Tongue (tissue), 2 donors: Measurements from ENCODE around the gene AFF1. TPM values are rescaled to one million over a fixed set of nuclear protein-coding genes. Genes with fewer than 3 reads are reported as not detected.
"Not testable (repeated sequence)": the region's sequence is repeated elsewhere in the genome, so short reads cannot be mapped to it uniquely, and the experiment has no call there.

ENCODE experiments used
- DNase-seq: peaks from one replicate; pipeline ENCODE4 v3.0.0-alpha.2; 2015
- total RNA-seq: library from RNA; depleted of rRNA; stranded (reverse); fragments of >200 nt; gene quantifications from one replicate; pipeline ENCODE4 v1.2.3, GENCODE V29; 2014

AFF1 gene
- total RNA-seq, 1 donor from 2014 or later: 41.1 TPM

DNA sequence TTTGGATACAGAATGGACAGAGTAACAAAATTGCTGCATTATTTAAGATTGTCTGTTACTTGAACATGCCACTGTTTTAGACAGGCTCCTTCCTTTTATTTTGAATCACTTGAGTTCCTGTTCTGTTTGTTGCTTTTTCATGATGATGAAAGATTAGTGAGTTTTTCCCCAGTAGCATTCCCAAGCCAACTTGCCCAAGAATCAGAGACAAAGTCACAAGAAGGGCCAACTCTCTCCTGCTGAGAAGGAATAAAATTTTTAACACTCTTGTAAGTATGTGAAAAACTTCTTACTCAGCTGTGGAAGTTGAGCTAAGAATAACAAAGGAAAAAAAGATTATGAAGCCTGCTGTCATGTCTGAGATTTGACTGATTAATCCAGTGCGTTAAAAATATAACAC is 181.4 kb downstream of the AFF1 start:
- no peak for DNase-seq

DNA sequence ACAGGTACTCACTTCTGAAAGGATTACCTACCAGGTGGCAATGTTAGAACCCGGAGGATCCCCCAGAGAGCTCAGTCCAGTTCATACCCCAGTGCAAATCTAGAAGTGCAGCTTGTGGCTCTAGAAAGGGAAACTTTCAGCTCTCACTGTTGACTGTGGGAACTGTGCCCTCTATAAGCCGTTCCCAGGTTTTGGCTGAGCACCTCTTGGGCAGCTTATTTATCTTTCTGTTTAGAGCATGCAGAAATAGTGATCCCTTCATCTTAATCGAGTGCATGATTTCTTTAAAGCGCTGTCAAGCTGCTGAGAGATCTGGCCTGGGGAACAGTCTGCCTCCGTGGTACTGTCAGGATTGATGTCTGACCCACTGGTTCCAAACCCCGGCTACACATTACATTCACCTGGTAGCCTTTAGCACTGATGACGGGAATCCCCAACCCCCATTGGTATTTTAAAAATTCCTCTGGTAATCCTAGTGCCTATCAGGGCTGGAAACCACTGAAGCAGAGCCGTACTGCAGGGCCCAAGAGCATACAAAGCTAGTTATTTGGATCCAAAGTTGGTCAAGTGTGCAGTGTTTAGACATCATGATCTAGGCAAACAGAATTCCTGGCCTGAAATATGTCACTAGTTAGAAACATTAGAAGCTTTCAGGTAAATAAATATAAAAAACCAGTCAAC is 182.4 kb downstream of the AFF1 start:
- no peak for DNase-seq

DNA sequence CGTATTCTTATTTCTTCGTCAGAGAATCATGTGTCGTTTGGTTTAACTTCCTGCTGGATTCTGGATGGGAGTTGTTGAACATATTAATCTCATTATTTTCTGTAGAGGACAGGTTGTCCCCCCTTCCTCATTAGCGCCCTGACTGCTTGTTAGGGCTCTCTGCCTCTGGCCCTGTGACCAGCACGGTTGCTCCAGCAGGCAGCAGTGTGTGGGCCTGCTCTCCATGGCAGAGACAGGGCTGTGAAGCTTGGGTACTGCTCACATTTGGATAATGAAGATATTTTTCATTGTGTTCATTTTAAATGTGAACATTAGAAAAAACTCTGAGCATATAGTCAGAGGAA is 182.9 kb downstream of the AFF1 start:
- DNase-seq: no peak

DNA sequence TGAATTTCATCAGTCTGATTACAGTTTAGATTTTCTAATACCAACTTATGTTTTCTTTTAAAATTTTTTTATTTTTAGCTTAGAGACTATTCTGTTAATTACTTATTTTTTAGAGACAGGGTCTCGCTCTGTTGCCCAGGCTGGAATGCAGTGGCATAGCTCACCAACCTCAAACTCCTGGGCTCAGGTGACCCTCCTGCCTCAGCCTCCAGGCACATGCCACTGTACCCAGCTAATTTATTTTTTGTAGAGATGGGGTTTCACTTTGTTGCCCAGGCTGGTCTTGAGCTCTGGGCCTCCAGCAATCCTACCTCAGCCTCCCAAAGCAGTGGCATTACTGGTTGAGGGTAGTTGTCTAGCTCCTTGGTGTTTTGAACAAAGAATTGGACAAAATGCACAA is 183.6 kb downstream of the AFF1 start:
- no peak for DNase-seq

DNA sequence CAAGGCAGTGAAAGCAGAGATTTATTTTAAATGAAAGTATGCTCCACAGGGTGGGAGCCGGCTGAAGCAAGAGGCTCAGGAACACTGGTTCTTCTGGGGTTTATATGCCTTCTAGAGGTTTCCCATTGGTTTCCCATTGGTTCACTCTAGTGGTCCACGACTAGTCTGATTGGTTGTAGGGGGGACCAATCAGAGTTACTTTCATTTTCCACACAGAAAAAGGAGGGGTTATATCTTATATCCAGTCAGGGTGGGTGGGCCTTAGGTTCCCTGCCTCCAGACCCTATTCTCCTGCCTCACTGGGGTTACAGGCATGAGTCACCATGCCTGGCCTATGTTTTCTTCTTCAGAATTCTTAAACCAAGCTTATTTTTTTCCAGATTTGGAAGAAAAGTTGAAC is 184.0 kb downstream of the AFF1 start:
- DNase-seq: no peak

DNA sequence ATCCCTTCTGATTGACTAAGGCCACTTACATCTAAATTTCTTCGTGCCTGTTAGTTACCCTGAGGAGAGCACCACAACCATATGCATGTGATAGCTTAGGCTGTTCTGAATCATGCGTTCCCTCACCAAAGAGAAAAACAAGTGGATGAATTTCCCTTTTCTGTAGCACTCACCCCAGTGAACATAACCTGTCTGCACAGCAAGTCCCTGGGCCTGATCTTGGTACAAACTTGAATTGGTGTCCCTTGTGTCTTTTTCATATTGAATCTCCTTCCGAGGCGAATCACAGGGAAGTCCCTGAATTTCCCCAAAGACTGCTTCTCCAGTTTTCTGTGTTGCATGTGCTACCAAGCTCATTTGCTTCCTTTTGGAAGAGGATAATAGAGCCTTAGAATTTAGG is 185.2 kb downstream of the AFF1 start:
- no peak for DNase-seq

DNA sequence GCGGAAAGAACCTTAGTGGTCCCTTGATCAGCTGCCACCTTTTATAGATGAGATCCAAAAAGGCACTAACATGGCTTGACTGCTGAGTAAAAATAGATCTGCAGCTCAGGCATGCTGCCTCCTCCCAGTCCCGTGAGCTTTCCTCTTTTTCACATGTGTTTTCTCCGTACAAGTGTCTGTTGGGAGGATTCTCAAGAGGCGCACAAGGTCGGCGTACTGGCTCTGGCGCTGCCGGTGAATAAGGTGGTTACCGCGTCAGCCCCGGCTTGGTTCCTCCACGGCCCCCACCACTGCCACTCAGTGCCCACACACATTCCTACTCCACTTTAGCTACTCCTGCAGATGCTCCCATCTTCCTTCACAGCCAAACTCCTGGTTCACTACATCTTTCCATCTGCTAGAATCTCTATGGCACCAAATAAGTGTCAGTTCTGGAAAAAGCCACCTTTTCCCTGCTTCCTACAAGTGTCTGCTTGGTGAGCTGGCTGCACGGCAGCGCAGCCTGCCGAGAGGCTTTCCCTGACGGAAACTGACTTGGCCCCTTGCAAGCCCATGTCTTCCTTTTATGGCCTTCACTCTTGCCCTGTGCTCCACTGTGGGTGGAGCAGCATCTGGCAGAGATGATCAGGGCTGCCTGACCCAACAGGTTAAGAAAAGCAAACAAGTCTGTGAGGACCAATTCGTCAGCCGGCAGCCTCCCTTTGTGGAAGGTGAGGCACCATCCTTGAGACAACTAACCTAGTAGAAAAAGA is 185.8 kb downstream of the AFF1 start:
- DNase-seq: no peak

DNA sequence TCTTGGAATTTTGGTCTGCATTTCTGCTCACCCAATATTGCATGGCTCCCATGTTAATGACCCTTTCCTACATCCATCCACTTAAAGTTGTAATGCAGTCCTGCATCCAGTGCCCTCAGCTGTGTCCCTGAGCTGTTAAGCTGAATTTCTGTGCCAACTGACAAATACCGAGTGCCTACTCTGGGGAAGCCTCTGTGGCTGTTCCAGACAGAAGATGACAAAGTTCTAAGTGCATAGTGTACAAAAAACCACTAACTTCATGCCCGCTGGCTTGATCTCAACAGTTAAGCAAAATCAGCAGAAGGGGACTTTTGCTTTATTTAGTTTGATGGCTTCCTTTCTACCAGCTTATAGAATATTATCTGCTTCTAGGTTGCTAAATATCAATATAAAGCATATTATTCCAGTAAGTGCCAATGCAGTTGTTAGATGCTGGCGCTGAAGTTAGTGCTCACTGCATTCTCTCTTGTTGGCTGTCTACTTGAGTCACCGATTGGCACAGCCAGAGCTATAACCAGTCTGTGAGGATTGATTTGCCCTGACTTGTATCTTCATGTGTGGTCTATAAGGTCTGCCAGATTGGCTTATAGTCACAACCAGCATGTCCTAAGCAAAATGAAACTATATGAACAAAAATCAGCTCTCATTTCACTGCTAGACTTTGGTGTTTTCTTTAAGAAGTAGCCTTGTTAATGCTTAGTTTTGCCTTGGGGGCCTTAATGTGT is 186.7 kb downstream of the AFF1 start:
- DNase-seq: peak; percentile 53

DNA sequence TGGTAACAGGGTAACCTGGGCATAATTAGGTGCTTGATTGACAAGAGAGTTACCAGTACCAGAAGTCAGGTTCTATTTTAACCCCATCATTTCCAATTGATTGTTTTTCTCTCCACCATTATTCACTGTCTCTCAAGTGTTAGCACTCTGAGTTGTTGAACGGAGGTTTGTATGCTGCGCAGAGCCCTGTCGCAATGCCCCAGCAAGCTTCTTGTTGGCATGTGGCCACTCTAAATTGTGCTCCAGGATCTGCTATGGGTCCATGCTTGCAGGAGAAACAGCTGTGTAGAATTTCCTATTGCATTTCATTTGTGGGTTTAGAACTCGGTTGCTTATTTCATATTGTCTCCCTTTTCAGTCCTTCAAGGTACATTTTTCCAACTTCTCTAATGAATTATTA is 187.4 kb downstream of the AFF1 start:
- no peak for DNase-seq

DNA sequence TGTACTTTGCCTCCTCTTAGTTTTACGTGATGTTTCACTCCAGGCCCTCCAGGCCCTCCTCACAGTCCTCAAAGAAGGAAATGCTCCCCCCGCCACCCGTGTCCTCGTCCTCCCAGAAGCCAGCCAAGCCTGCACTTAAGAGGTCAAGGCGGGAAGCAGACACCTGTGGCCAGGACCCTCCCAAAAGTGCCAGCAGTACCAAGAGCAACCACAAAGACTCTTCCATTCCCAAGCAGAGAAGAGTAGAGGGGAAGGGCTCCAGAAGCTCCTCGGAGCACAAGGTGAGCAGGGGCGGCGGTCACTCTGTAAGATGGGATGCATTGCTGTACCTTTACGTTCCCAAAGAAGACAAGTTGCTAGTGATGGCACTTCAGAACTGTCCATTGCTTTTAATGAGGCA is 191.2 kb downstream of the AFF1 start:
- DNase-seq: no peak

DNA sequence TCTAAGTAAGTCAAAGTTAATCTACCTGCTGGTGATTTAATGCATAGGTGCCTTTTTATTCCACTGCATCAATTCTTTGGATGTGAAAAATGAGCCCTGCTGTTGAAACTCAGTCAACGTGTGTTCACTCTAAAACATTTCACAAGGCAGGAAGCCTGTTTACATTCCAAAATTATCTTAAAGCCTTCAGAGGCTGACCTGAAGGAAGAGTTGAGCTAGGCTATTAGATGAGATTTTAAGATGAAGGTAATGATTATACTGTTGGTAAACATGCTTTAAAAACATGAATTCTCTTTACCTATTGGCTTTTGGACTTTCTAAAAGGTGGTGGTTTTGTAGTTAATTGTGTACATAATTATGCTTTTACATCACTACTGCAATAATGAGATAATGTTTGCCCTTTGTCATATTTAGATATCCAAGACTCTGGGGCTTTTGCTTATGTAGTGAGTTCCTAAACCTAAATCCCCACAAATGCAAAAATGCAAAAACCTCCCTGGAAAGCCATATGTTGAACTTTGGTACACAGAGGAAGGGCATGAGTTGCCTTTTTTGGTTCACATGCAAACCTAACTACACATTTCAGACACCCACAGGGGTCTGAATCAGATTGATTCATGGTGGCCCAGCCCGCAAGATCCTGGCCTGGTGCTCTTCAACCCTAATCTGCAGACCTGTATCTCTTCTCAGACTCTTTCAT is 193.3 kb downstream of the AFF1 start:
- no peak for DNase-seq

DNA sequence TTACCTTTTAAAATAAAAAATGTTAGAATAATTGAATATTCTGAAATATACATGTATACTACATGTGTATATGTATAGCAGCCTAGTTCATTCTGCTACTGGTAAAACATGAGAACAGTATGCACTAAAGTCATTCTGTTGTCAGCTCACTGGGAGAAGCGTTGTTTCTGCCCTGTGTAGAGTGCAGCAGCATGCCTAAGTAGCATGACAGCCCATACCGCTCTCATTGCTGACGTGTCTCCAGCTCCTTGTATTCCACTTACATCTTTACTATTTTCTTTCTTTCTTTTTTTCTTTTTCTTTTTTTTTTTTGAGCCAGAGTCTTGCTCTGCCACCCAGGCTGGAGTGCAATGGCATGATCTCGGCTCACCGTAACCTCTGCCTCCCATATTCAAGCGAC is 194.9 kb downstream of the AFF1 start:
- DNase-seq: no peak

DNA sequence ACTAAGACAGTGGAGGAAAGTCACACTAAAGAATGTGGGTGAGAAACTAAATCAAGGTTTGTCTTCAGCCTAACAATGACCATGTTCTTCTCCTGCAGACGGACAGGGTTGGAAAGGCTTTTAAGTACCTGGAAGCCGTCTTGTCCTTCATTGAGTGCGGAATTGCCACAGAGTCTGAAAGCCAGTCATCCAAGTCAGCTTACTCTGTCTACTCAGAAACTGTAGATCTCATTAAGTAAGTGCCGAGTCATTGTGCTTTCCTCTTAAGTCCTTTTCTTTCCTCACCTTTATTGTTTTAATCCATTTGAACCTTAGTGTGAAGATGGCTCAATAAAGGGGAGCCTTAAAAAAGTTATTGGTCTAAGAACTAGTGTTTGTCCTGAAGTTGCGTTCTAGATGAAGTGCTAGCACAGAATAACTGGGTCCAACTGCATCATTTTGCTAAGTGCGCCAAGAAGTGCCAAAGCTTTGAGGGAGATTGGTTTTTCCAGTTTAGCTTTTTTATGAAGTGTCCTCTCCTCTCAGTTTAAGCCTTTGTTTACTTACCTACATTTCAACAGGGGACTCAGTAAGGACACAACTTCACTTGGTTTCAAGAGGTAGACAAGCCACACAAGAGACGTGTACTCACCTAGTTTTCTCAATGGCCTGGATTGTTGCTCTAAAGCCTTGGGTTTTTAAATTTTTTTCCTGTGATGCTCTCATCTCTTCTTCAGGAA is 196.3 kb downstream of the AFF1 start:
- DNase-seq: no peak

DNA sequence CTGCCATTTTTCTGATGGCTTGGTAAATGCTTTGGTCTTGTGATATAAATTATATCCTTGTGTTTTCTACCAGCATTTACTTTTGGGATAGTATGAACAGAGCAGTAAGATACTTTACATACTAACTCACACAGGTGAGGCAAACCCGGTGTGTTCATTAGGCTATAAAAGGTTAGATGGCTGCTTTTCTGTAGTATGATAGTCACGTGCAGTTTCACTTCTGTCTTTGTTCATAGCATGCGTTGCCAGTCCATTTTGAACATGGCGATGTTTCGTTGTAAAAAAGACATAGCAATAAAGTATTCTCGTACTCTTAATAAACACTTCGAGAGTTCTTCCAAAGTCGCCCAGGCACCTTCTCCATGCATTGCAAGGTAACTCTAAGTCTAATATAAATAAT is 197.2 kb downstream of the AFF1 start:
- DNase-seq: no peak

DNA sequence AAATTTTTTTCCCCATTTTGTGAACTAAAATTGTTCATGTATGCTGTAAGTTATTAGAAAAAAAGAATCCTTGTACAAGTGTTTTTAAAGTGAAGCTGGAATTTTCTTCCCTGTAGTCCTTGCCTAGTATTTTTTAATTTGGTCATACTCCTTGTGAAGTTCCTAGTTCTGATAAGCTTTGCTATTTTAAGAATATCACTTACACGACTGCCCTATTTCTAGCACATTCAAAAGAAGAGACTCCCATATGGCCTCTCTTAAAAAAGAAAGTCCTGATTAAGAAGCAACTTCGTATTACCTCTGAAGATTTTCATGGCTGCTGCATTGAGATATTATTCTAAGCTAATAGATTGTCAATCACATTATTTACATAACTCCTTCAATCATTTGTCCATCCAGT is 198.4 kb downstream of the AFF1 start:
- DNase-seq: no peak

DNA sequence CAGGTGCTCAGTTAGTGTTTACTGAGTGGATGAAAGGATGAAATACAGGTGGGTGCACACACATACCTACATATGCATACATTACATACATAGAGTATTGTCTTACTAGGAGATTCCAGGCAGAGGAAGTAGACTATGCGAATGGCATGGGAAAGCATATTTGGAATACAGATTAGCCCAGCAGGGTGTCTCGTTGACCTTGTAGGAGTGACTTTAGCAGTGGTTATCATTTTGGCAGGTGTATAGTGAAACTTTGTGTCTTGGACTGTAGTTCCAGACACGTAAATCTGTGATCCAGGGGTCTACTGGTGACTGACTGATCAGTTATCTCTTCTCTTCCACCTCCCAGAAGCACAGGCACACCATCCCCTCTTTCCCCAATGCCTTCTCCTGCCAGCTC is 199.3 kb downstream of the AFF1 start:
- no peak for DNase-seq

DNA sequence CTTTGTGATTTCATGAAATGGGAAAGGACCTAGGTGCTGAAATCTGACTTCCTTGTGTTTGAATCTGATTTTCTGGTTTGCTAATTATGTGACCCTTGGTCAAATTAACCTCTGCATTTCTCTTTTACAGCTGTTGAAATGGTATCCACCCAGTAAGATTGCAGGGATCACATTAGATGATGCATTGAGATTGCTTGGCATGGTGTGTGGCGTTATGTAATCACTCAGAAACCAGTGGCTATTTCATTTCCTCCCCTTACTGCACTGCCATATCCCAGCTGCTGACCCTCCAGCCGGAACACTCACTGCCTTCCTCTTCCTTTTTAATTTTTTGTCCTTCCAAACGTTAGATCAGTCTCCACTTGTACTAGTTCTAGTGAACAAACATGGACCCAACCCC is 206.6 kb downstream of the AFF1 start:
- DNase-seq: no peak

DNA sequence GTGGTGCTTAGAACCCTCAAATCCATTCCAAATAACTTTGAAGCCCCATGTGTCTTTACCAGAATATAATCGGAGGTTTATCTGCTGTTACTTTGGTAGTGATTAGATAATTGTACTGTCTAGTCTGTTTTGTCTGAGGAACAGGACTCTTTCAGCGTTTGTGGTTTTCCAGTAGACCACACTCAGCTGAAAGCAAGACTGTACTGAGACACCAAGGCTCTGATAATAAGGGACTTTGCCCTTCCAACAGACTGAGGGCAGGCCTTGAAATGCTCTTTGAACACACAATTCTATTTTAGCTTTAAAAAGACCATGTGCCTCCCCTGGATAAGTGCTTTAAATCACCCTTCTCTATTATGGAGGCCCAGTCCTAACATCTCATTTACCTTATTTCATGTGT is 209.5 kb downstream of the AFF1 start:
- no peak for DNase-seq

DNA sequence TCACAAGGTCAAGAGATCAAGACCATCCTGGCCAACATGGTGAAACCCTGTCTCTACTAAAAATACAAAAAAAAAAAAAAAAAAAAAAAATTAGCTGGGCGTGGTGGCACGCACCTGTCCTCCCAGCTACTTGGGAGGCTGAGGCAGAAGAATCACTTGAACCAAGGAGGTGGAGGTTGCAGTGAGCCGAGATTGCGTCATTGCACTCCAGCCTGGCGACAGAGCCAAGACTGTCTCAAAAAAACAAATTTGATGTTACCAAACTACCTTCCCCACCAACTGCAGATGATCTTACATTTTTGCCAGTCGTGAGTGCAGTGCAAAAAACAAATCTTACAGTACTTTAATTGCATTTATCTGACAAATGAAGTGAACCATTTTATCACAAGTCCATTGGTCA is 211.1 kb downstream of the AFF1 start:
- DNase-seq: not testable (repeated sequence)

DNA sequence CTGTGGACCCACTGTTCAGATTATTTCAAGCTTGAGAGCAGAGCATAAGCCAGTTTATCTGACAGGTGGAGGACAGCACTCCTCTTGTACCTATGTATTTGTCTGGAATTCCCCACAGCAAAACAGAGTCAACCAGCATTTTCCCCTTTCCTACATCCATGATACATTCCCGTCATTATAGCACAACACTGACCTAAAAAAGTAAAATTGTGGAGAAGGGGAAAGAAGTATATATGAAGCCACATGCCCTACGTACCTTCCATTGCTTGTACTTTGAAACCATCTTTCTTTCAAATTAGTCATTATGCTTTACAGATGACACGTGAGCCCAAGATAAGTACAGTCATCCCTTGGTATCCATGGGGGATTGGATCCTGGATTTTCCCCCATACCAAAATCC is 212.3 kb downstream of the AFF1 start:
- no peak for DNase-seq

DNA sequence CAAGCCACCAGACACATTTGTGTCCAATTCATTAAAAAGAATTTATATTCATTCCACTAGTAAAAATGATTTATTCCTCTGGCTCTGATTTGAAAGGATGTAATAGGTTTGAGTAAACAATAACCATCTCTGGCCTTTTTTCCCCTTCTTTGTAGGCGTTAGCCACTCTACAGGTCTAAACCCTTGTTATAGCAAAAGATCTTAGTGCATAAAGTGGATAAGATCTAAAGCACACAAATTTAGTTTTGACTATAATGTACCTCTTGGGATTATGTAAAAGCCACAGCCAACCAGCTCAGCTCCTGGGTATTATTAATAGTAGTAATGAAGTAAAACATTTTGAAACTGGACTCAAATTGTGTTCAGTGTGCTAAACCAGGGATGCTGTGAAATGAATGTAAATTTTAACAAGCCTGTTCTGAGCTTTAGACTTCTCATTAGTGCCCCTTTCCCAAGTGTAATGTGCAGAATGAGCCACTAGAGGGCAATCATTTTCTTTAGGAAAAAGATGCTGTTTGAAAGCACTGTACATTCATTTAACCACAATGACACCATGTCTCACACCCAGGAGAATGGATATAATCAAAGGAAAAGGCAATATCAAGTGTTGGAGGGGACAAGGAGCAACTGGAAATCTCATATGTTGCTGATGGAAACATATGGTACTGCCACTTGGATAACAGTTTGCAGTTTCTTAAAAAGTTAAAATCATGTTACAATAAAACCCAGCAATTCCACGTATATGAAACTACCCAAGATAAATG is 215.9 kb downstream of the AFF1 start:
- peak; percentile 88 for DNase-seq

DNA sequence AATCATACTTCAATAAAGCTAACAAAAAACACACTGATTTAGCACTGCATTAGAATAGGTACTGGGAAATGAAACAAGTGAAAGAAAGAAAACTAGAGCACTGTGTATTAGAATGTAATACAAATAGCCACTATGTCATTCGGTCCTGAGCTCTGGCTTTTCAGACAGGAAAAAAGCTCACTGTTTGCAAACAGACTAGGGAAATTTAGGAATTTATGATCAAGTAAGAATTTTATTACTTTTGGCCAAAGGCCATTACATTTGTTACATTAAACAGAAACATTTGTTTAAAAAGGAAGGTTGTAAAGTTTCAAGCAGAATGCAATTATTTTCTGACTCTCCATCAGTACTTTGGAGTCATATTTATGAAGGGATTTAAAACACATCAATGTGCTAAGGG is 216.9 kb downstream of the AFF1 start:
- DNase-seq: no peak
